Psoas muscle (tissue), 7 donors: ENCODE data around the gene TRIM72. TPM values are rescaled to one million over a fixed set of nuclear protein-coding genes. Genes with fewer than 3 reads are reported as not detected.

ENCODE experiments used
- polyA plus RNA-seq, 3 donors: library from polyadenylated mRNA; stranded (reverse); fragments of 200-250 nt; gene quantifications; one replicate each; pipeline ENCODE4 v1.2.3, GENCODE V29; 2013
- total RNA-seq, 4 donors: library from RNA; stranded (reverse); fragmentation: NEBNext Ultra II Directional in 2 of 4; extraction: Animal tissue kit (Norgen Biotek cat#: 25700) in 2 of 4; gene quantifications; one replicate each; pipeline versions ENCODE4 v1.2.1 to v1.2.4, GENCODE V29; 2021 to 2023
- donor health status: healthy with polysubstance abuse.
- donor health status: DM: no; HTN: no; CAD: no; lungs with moderate emphysema.
- donor health status: Bipolar disorder and iron deficiency.
- donor health status: healthy.
- donor health status: DM: no; HTN: no; CAD: no.
- donor health status: DM: no; HTN: no; CAD: no.
- donor health status: DM: yes; HTN: yes; CAD: no.

Gene TRIM72
- total and polyA plus RNA-seq, 7 donors, result 62.9 to 236 (median 155) TPM

Other genes starting within 250 kb of the TRIM72 start
- 10 to 100 TPM in 1 of 4 donors, 1 to 10 TPM in 3; 3.2 to 12.8 (median 5.4) TPM for gene HSD3B7, start 228.9 kb upstream of the TRIM72 start, total RNA-seq
- gene HSD3B7, start 228.9 kb upstream of the TRIM72 start, polyA plus RNA-seq, result 1 to 10 TPM; 3.5 to 4.9 (median 4.1) TPM
- gene STX1B, start 203.5 kb upstream of the TRIM72 start, total RNA-seq, result under 1 TPM in 3 of 4 donors, not detected in 1; 0.11 to 0.64 (median 0.26) TPM
- under 1 TPM; 0.04 to 0.14 (median 0.05) TPM for gene STX1B, start 203.5 kb upstream of the TRIM72 start, polyA plus RNA-seq
- gene STX4, start 180.6 kb upstream of the TRIM72 start, total RNA-seq, result 10 to 100 TPM; 47.6 to 57.8 (median 51.6) TPM
- gene STX4, start 180.6 kb upstream of the TRIM72 start, polyA plus RNA-seq, result 100 to 1,000 TPM in 1 of 3 donors, 10 to 100 TPM in 2; 61.8 to 123 (median 83.3) TPM
- gene ZNF668, start 139.9 kb upstream of the TRIM72 start, total RNA-seq, result 1 to 10 TPM; 5.3 to 7.5 (median 5.8) TPM
- 10 to 100 TPM in 2 of 3 donors, 1 to 10 TPM in 1; 7.2 to 12.3 (median 10.9) TPM for gene ZNF668, start 139.9 kb upstream of the TRIM72 start, polyA plus RNA-seq
- 10 to 100 TPM in 2 of 4 donors, 1 to 10 TPM in 2; 8.4 to 22.6 (median 12.3) TPM for gene ZNF646, start 139.7 kb upstream of the TRIM72 start, total RNA-seq
- gene ZNF646, start 139.7 kb upstream of the TRIM72 start, polyA plus RNA-seq, result 10 to 100 TPM in 1 of 3 donors, 1 to 10 TPM in 2; 4.0 to 20.8 (median 5.9) TPM
- under 1 TPM; 0.32 to 0.90 (median 0.48) TPM for gene PRSS53, start 125.2 kb upstream of the TRIM72 start, total RNA-seq
- under 1 TPM; 0.17 to 0.56 (median 0.31) TPM for gene PRSS53, start 125.2 kb upstream of the TRIM72 start, polyA plus RNA-seq
- 10 to 100 TPM; 13.3 to 17.8 (median 16.5) TPM for gene VKORC1, start 119.3 kb upstream of the TRIM72 start, total RNA-seq
- gene VKORC1, start 119.3 kb upstream of the TRIM72 start, polyA plus RNA-seq, result 10 to 100 TPM; 28.6 to 57.0 (median 48.3) TPM
- gene BCKDK, start 105.7 kb upstream of the TRIM72 start, total RNA-seq, result 10 to 100 TPM; 36.7 to 72.8 (median 55.4) TPM
- gene BCKDK, start 105.7 kb upstream of the TRIM72 start, polyA plus RNA-seq, result 10 to 100 TPM; 46.6 to 58.6 (median 47.3) TPM
- gene KAT8, start 96.5 kb upstream of the TRIM72 start, total RNA-seq, result 10 to 100 TPM; 39.9 to 75.4 (median 61.2) TPM
- 10 to 100 TPM; 36.1 to 56.7 (median 51.2) TPM for gene KAT8, start 96.5 kb upstream of the TRIM72 start, polyA plus RNA-seq
- gene PRSS8, start 78.4 kb upstream of the TRIM72 start, total RNA-seq, result not detected
- gene PRSS8, start 78.4 kb upstream of the TRIM72 start, polyA plus RNA-seq, result under 1 TPM in 2 of 3 donors, not detected in 1; 0.07 to 0.22 TPM
- 1 to 10 TPM in 1 of 4 donors, under 1 TPM in 3; 0.47 to 1.1 (median 0.67) TPM for gene PRSS36, start 64.1 kb upstream of the TRIM72 start, total RNA-seq
- gene PRSS36, start 64.1 kb upstream of the TRIM72 start, polyA plus RNA-seq, result 1 to 10 TPM in 2 of 3 donors, under 1 TPM in 1; 0.24 to 1.7 (median 1.3) TPM
- gene FUS, start 34.0 kb upstream of the TRIM72 start, total RNA-seq, result 100 to 1,000 TPM; 133 to 246 (median 160) TPM
- 100 to 1,000 TPM; 117 to 185 (median 159) TPM for gene FUS, start 34.0 kb upstream of the TRIM72 start, polyA plus RNA-seq
- 1 to 10 TPM; 2.6 to 3.2 (median 3.0) TPM for gene PYCARD, start 11.4 kb upstream of the TRIM72 start, total RNA-seq
- gene PYCARD, start 11.4 kb upstream of the TRIM72 start, polyA plus RNA-seq, result 1 to 10 TPM; 2.1 to 4.9 (median 3.4) TPM
- gene PYDC1, start 3.0 kb downstream of the TRIM72 start, total RNA-seq, result not detected
- not detected for gene PYDC1, start 3.0 kb downstream of the TRIM72 start, polyA plus RNA-seq
- gene ITGAM, start 45.9 kb downstream of the TRIM72 start, total RNA-seq, result 1 to 10 TPM; 3.2 to 5.9 (median 3.9) TPM
- gene ITGAM, start 45.9 kb downstream of the TRIM72 start, polyA plus RNA-seq, result 1 to 10 TPM in 2 of 3 donors, under 1 TPM in 1; 0.52 to 2.5 (median 1.4) TPM
- 1 to 10 TPM; 1.7 to 2.6 (median 2.1) TPM for gene ITGAX, start 141.1 kb downstream of the TRIM72 start, total RNA-seq
- gene ITGAX, start 141.1 kb downstream of the TRIM72 start, polyA plus RNA-seq, result under 1 TPM; 0.34 to 0.70 (median 0.39) TPM
- gene ITGAD, start 179.2 kb downstream of the TRIM72 start, total RNA-seq, result under 1 TPM in 2 of 4 donors, not detected in 2; 0.07 to 0.42 TPM
- under 1 TPM in 2 of 3 donors, not detected in 1; 0.01 to 0.05 TPM for gene ITGAD, start 179.2 kb downstream of the TRIM72 start, polyA plus RNA-seq
- gene COX6A2, start 214.2 kb downstream of the TRIM72 start, total RNA-seq, result 1,000 to 10,000 TPM; 1,027 to 1,232 (median 1,156) TPM
- 1,000 to 10,000 TPM; 1,633 to 3,792 (median 3,386) TPM for gene COX6A2, start 214.2 kb downstream of the TRIM72 start, polyA plus RNA-seq
- gene ZNF843, start 228.7 kb downstream of the TRIM72 start, total RNA-seq, result 1 to 10 TPM in 1 of 4 donors, under 1 TPM in 3; 0.32 to 1.8 (median 0.93) TPM
- 1 to 10 TPM in 1 of 3 donors, under 1 TPM in 2; 0.17 to 1.5 (median 0.30) TPM for gene ZNF843, start 228.7 kb downstream of the TRIM72 start, polyA plus RNA-seq
- gene ARMC5, start 245.4 kb downstream of the TRIM72 start, total RNA-seq, result 10 to 100 TPM; 10.1 to 18.7 (median 13.1) TPM
- gene ARMC5, start 245.4 kb downstream of the TRIM72 start, polyA plus RNA-seq, result 10 to 100 TPM in 1 of 3 donors, 1 to 10 TPM in 2; 6.5 to 11.7 (median 8.5) TPM